HG02938 (cell line): ENCODE data around the gene CAMKMT.

Experiments used
- ATAC-seq: cut with Tn5 transposase; IDR thresholded peaks from one replicate; pipeline ENCODE4 v1.9.1; 2021; ENCODE audit warnings: mild to moderate bottlenecking, moderate library complexity; ENCODE audit not compliant: unreplicated experiment

The CAMKMT gene

GRCh38 chr2:44817256-44817655, 455.5 kb downstream of the CAMKMT start:
- ATAC-seq, result no peak

GRCh38 chr2:44817673-44818335, 456.1 kb downstream of the CAMKMT start:
- no peak for ATAC-seq

DNA sequence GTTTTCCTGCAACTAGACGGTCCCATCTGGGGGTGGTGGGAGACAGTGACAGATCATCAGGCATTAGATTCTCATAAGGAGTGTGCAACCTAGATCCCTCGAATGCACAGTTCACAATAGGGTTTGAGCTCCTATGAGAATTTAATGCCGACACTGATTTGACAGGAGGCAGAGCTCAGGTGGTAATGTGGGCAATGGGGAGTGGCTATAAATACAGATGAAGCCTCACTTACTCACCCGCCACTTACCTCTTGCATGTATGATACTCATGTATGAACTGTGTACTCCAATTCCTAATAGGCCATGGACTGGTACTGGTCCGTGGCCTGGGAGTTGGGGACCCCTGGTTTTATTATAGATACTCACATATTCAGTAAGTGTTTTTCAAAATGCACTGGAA, 457.3 kb downstream of the CAMKMT start:
- no peak for ATAC-seq

DNA sequence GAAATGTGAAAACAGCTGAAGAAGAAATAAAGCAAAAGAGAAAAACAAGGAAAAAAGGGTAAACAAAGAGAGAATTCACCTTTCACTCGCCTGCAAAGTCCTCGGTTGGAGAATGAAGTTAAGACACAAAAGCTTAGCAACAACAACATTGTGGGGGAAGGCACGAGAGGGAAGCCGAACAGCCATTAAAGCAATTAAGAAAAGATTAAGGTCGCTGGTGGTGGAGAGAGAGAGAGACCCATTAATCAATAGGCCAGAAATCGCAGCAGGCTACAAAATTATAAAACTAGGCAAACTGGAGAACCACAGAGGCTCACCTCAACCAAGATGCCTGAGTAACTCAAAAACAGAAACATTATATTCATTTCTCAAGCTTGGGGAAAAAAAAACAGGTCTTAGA, 459.8 kb downstream of the CAMKMT start:
- ATAC-seq, result no peak

- no peak for ATAC-seq
These were observed 460.4 kb downstream of the CAMKMT start for GRCh38 chr2:44822174-44822573.
